Measurements from ENCODE around the gene LIN37. TPM values are rescaled to one million over a fixed set of nuclear protein-coding genes. Genes with fewer than 3 reads are reported as not detected.

The LIN37 gene
- total RNA-seq, 1 experiment from 2014 or later: 6.4 TPM

- TF ChIP-seq FOXP4 (CRISPR knock-in tag; IDR thresholded peaks at IDR 0.05) (no peak), AFF4 (CRISPR knock-in tag; IDR thresholded peaks at IDR 0.05; ENCODE audit: borderline replicate concordance) (no peak), CDX4 (CRISPR knock-in tag; IDR thresholded peaks at IDR 0.05; ENCODE audit: borderline replicate concordance) (no peak), IRF2 (CRISPR knock-in tag; IDR thresholded peaks at IDR 0.05; ENCODE audit: borderline replicate concordance, low read depth) (no peak), STAT6 (CRISPR knock-in tag; conservative IDR thresholded peaks at IDR 0.05; ENCODE audit: low read depth) (no peak), RORB (CRISPR knock-in tag; IDR thresholded peaks at IDR 0.05) (no peak), AR (CRISPR knock-in tag; IDR thresholded peaks at IDR 0.05) (no peak), FOXP1 (CRISPR knock-in tag; IDR thresholded peaks at IDR 0.05; ENCODE audit: borderline replicate concordance) (no peak)
These were observed 18.1 kb upstream of the LIN37 start (continued) for GRCh38 chr19:35730326-35730725.

- no peak for ATAC-seq
- H3K36me3 Mint-ChIP-seq: peaks cover 57% of the 10 kb centered on the region
- no peak for TF ChIP-seq ARID4B (CRISPR knock-in tag; IDR thresholded peaks at IDR 0.05; ENCODE audit: borderline replicate concordance)
- no peak for TF ChIP-seq PRDM15 (CRISPR knock-in tag; IDR thresholded peaks at IDR 0.05)
- TF ChIP-seq IRF1 (CRISPR knock-in tag; IDR thresholded peaks at IDR 0.05): no peak
- no peak for TF ChIP-seq ZNF671 (CRISPR knock-in tag; IDR thresholded peaks at IDR 0.05)
- TF ChIP-seq GABPB1 (CRISPR knock-in tag; IDR thresholded peaks at IDR 0.05): no peak
These were observed 17.0 kb upstream of the LIN37 start for GRCh38 chr19:35731353-35731752.

More at GRCh38 chr19:35731353-35731752, 17.0 kb upstream of the LIN37 start:
- Mint-ChIP-seq H3K27me3 (ENCODE audit: low read depth) (no peaks in the 10 kb centered on the region), H3K4me1 (0 out of 2 replicates have a peak, but pooled peaks cover 2% of the 10 kb centered on the region), H3K9me3 (no peaks in the 10 kb centered on the region), H3K4me3 (no peak overlapping the region), H3K27ac (peak overlapping the region; percentile 9; the same call in 1 of the 2 replicates)
- DNase-seq (ENCODE audit: low spot score): no peak
- CTCF ChIA-PET: no interaction called here
- POLR2A ChIA-PET: interaction anchor here (1.7 kb wide), 1 partner anchor 9 kb away, joined by 6 read pairs; no protein-coding TSS in a partner anchor
